ENCODE results near the gene ERGIC1. TPM values are rescaled to one million over a fixed set of nuclear protein-coding genes. Genes with fewer than 3 reads are reported as not detected.
"Not testable (repeated sequence)": the region's sequence is repeated elsewhere in the genome, so short reads cannot be mapped to it uniquely, and the experiment has no call there.

The ERGIC1 gene
- total RNA-seq, 2 experiments from 2014 or later = 43.4 to 45.0 TPM

DNA sequence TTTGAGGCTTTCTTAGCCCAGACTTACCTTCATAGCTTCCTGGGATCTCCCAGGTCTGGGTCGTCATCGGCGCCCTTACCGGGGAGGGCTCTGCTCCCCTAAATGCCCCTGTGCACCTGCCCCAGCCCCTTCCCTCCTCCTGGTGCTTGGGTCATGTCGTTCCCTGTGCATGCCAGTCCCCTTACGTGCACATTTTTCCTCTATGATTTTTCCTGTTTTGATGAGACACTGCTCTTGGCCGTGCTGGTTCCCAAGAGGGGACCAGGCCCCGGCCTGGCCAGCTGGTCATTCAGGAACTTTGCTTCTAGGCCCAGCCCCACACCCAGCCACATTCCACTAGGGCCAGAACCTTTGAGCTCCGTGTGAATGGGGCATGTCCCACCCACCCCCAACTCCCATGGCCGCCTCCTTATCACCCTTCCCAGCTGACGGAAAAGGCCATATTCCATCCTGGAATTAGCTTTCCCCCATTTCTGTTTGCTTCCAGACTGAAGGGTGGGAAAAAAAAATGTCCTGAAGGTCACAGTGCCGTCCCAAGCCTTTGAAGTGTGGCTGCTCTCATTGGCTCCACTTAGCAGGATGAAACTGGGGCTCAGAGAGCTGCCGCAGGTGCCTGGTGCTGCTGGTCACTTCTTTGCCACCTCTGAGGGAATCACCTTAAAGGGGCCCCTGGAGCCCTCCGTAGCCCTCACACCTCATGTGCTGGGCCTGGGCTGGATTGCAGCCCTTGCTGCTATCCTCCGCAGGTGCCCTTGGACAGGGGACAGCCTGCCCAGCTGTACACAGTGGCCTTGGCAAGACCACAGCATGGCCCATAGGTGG lies 25.1 kb downstream of the ERGIC1 start:
- Mint-ChIP-seq H3K9me3 (no peaks in the 10 kb centered on the region), H3K27me3 (no peaks in the 10 kb centered on the region), H3K4me3 (no peak overlapping the region), H3K36me3 (ENCODE audit: low read depth) (no peaks in the 10 kb centered on the region), H3K4me1 (peaks cover 15% of the 10 kb centered on the region), H3K27ac (no peak overlapping the region)
- CTCF ChIA-PET = interaction anchor here (0.6 to 2.3 kb wide), 4 partner anchors 9 to 91 kb away, joined by 3 to 9 read pairs (median 4); no protein-coding TSS in a partner anchor
- no peak for DNase-seq
- POLR2A ChIA-PET = no interaction called here

DNA sequence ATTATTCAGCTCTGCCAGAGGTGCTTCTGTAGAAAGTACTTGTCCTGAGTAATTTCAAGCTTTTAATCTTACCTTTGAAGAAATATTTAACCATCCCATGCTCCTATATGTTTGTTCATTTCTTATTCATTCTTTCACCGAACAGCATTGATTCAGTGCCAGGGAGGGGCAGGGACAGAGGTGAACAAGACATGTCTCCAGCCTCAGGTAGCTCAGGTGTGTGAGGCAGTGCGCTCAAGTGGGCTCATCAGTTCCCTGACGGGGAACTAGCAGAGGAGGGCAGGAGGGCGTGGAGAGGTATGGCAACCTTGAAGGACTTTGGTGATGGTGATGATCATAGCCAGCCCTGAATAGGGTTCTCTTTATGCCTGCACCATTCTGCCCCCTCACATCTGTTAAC lies 25.9 kb downstream of the ERGIC1 start:
- POLR2A ChIA-PET = no interaction called here

DNA sequence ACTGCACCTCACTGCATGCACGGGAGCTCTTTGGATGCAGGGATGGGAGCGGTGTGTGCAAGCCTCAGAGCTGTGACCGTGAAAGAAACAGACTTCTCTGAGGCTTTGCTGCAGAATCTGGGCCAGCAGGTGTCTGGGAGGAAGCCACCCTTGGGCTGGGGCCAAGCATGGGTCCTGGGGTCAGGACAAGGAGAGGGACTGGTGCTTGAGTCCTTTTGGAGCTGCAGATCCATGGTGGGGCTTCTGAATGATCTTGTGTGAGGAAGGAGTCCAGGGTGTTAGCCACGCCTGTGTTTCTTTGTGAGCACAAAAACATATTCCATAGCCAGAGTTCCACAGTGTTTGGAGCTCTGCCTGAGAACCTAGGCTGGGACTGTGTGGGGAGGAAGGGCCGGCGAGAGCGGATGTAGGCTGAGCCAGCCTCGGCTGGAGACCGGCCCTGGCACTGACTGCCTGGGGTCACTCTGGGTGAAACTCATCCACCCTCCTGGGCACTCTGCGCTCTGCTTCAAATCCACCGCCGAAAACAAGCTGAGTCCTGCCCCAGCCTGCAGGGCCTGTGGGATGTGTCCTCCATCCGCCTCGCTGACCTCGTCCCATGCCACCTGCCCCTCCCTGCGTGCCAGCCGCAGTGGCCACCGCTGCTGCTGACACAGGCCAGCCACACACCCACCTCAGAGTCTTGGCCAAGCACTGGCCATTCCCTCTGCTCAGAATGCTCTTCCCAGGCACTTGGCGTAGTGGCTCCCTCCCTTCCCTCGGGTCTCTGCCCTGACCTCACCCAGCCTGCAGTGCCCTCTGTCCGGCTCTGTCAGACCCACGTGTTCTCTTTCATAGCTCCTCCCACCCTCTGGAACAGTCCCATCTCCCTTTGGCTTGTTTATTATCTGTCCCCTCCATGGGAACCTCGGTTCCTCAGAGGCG lies 26.7 kb downstream of the ERGIC1 start:
- H3K4me1 Mint-ChIP-seq = peaks cover 8% of the 10 kb centered on the region
- H3K36me3 Mint-ChIP-seq (ENCODE audit: low read depth) = no peaks in the 10 kb centered on the region
- H3K27ac Mint-ChIP-seq = no peak overlapping the region
- ChIA-PET CTCF (interaction anchor here (0.9 to 2.3 kb wide), 2 partner anchors 12 to 24 kb away, joined by 3 to 9 read pairs; no protein-coding TSS in a partner anchor), POLR2A (no interaction called here)
- H3K9me3 Mint-ChIP-seq = no peaks in the 10 kb centered on the region
- no peak overlapping the region for H3K4me3 Mint-ChIP-seq
- H3K27me3 Mint-ChIP-seq = no peaks in the 10 kb centered on the region
- no peak for DNase-seq

More for the DNA sequence above, 25.9 kb downstream of the ERGIC1 start:
- Mint-ChIP-seq H3K27ac (no peak overlapping the region), H3K36me3 (ENCODE audit: low read depth) (no peaks in the 10 kb centered on the region), H3K9me3 (no peaks in the 10 kb centered on the region), H3K27me3 (no peaks in the 10 kb centered on the region), H3K4me3 (no peak overlapping the region), H3K4me1 (peaks cover 8% of the 10 kb centered on the region)
- CTCF ChIA-PET = interaction anchor here (0.6 to 2.3 kb wide), 3 partner anchors 9 to 90 kb away, joined by 3 to 9 read pairs (median 3); no protein-coding TSS in a partner anchor
- no peak for DNase-seq

DNA sequence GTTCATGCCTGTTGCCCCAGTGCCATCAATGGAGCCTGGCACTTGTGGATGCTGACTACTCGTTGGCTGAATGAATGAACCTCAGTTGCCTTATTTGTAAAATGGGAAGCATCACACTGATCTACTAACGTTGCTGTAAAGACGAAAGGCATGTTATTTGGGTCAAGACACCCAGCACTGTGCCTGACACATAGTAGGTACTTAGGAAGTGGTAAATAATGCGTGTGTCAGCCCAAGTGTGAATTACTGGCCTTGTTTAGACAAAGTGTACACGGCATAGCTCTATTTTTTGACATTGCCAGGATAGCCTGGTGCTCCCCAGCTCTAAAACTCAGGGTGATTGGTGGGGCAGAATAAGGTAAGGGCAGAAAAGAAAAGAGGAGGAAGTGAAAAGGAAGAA lies 27.4 kb downstream of the ERGIC1 start:
- Mint-ChIP-seq H3K4me1 (peaks cover 8% of the 10 kb centered on the region), H3K9me3 (no peaks in the 10 kb centered on the region), H3K27ac (no peak overlapping the region), H3K36me3 (ENCODE audit: low read depth) (no peaks in the 10 kb centered on the region), H3K4me3 (no peak overlapping the region), H3K27me3 (no peaks in the 10 kb centered on the region)
- DNase-seq = no peak
- POLR2A ChIA-PET = no interaction called here
- CTCF ChIA-PET = no interaction called here

DNA sequence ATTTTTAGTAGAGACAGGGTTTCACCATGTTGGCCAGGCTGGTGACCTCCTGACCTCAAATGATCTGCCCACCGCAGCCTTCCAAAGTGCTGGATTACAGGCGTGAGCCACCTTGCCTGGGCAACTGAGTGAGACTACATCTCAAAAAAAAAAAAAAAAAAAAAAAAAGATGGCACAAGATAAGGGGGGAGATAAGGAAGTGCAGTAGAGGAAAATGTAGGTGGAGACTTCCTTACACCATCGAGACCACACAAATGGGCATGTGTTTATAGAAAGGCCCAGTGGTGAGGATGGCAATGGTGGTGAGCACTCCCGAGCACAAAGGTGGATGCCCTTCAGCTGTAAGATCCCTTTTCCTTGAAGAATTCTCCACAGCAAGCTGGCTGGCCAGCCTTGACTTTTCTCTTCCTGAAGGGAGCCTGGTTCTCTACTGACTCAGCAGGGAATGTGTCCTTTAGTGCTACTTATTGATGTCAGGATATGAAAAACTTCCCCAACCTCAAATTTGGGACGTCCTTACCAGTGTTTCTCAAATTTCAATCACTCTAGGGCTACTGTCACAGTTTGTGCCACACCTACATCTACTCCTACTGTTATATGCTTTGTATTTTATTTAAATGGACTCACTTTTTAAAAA lies 28.2 kb downstream of the ERGIC1 start:
- Mint-ChIP-seq H3K4me3 (no peak overlapping the region), H3K36me3 (ENCODE audit: low read depth) (no peaks in the 10 kb centered on the region), H3K27ac (no peak overlapping the region), H3K9me3 (no peaks in the 10 kb centered on the region), H3K27me3 (no peaks in the 10 kb centered on the region), H3K4me1 (peaks cover 8% of the 10 kb centered on the region)
- ChIA-PET CTCF (interaction anchor here (0.5 to 0.7 kb wide), 2 partner anchors 10 to 97 kb away, joined by 3 to 4 read pairs; partner anchors contain the start of gene RPL26L1), POLR2A (no interaction called here)
- no peak for DNase-seq

DNA sequence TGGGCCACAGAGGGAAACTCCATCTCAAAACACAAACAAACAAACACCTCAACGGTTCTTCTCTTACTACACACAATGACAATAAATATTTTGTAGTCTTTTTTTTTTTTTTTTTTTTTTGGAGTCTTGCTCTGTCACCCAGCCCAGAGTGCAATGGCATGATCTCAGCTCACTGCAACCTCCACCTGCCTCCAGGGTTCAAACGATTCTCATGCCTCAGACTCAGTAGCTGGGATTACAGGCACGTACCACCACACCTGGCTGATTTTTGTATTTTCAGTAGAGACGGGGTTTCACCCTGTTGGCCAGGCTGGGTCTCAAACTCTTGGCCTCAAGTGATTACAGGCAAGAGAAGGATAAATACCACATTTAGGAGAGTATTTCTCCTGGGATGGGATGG lies 30.1 kb downstream of the ERGIC1 start:
- H3K36me3 Mint-ChIP-seq (ENCODE audit: low read depth); H3K27me3 Mint-ChIP-seq; H3K9me3 Mint-ChIP-seq; DNase-seq; H3K4me3 Mint-ChIP-seq; H3K27ac Mint-ChIP-seq; POLR2A ChIA-PET: not testable (repeated sequence)
- CTCF ChIA-PET = interaction anchor here (0.6 kb wide), 1 partner anchor 491 kb away, joined by 4 read pairs; no protein-coding TSS in a partner anchor
- peaks cover 18% of the 10 kb centered on the region for H3K4me1 Mint-ChIP-seq

DNA sequence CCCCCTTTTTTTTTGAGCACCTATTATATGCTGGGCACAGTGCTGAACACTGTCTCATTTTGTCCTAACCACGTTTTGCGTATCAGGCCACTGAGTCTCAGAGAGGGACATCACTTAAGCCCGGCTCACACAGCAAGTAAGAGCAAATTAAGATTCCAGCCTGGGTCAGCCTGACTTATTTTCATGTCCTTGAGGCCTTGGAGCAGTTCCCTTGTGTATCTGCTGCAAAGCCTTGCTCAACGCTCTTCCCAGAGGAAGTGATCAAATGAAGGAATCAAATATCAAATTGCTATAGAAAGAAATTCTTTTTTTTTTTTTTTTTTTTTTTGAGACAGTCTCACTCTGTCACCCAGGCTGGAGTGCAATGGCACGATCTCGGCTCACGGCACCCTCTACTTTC lies 30.7 kb downstream of the ERGIC1 start:
- Mint-ChIP-seq H3K27me3 (no peaks in the 10 kb centered on the region), H3K9me3 (no peaks in the 10 kb centered on the region), H3K4me1 (peaks cover 18% of the 10 kb centered on the region), H3K27ac (no peak overlapping the region), H3K4me3 (no peak overlapping the region), H3K36me3 (ENCODE audit: low read depth) (no peaks in the 10 kb centered on the region)
- DNase-seq = no peak
- POLR2A ChIA-PET = no interaction called here
- CTCF ChIA-PET = interaction anchor here (0.6 kb wide), 1 partner anchor 492 kb away, joined by 4 read pairs; no protein-coding TSS in a partner anchor

DNA sequence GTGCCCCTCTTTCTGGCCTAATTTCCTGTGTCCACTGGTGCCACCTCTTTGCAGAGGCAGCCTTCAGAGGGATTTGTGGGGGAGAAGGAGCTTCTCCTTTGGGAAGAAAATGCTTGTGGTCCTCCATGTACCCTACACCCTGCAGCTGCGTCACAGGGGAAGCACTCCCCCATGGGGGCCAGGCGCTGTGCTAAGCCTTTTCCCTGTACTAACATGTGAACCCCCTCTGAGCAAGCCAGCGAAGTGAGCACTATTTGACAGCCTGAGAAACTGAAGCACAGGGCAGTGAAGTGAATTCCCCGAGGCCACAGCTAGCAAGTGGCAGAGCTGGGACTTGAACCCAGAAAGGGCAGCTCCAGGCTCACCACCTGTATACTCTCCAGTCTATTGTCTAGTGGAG lies 32.3 kb downstream of the ERGIC1 start:
- Mint-ChIP-seq H3K9me3 (no peaks in the 10 kb centered on the region), H3K4me1 (peaks cover 16% of the 10 kb centered on the region), H3K27me3 (no peaks in the 10 kb centered on the region), H3K27ac (no peak overlapping the region), H3K36me3 (ENCODE audit: low read depth) (no peaks in the 10 kb centered on the region), H3K4me3 (no peak overlapping the region)
- no peak for DNase-seq
- ChIA-PET CTCF (interaction anchor here (0.6 kb wide), 1 partner anchor 71 kb away, joined by 4 read pairs; no protein-coding TSS in a partner anchor), POLR2A (no interaction called here)

DNA sequence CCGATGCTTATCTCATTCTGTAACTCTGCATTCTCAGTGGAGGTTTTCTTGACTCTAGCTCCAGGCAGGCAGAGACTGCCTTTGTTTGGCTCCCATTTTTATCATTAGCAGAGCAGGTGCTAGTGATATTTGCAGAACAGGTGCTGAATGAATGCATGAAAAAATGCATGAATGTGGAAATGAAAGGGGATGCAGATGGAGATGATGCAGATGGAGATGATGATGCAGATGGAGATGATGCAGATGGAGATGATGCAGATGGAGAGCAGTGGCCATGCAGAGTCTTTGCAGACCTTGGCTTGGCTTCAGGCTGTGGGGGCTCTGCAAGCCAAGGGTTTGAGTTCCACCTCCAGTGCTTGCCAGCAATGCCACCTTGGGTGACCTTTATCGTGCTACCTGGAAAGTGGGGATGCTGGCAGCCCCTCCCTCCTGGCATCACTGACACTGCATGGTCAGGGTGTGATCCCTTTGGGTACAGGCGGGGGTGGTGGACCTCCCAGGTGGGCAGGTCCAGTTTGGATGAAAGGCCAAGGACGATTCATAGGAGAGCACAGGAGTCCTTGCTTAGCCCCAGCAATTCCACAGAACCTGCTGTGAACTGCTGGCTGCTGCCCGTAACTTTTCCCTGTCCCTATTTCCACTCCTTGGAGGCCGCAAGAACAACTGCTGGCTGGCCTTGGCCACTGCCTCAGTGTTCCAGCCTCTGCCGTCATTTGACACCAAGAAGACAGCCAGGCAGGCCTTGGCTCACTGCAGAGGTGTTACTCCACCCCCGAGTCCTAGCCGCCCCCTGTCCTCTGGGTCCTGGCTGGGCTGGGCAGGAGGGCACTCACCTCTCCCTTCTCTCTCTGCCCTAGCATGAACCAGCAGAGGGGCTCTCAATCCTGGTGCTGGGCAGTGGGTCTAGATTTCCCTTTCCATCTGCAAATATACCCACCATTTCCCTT lies 33.0 kb downstream of the ERGIC1 start:
- CTCF ChIA-PET = interaction anchor here (0.6 kb wide), 1 partner anchor 72 kb away, joined by 4 read pairs; no protein-coding TSS in a partner anchor
- no peaks in the 10 kb centered on the region for H3K9me3 Mint-ChIP-seq
- H3K4me1 Mint-ChIP-seq = peaks cover 15% of the 10 kb centered on the region
- DNase-seq = no peak
- no peaks in the 10 kb centered on the region for H3K27me3 Mint-ChIP-seq
- H3K4me3 Mint-ChIP-seq = no peak overlapping the region
- POLR2A ChIA-PET = no interaction called here
- no peak overlapping the region for H3K27ac Mint-ChIP-seq
- no peaks in the 10 kb centered on the region for H3K36me3 Mint-ChIP-seq (ENCODE audit: low read depth)

DNA sequence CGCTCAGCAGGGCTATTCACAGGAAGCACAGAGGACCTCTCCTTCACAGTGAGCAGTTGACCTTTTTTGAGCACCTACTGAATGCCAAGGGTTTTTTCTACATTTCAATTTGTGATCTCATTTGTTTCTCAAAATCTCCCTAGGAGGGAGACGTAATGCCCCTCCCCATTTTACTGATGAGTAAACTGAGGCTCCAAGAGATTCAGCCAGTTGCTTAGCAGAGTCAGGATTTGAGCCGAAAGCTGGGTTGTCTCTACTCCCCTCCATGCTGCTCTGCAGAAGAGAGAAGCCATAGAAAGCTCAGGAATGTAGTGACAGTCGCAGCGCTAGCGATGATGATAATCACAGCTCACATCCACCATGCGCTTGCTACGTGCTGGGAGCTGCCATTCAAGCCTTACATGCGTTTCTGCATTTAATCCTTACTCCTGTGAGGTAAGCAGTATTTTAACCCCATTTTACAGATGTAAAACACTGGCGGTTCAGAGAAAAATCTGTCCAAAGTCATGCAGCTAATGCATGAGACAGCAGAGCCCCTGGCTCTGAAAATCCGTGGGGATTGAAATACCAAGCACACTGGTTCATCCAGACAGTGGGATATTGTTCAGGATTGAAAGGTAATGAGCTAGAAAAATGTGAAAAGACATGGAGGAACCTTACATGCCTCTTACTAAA lies 33.8 kb downstream of the ERGIC1 start:
- Mint-ChIP-seq H3K4me1 (peaks cover 9% of the 10 kb centered on the region), H3K9me3 (no peaks in the 10 kb centered on the region), H3K4me3 (no peak overlapping the region), H3K27me3 (no peaks in the 10 kb centered on the region), H3K36me3 (ENCODE audit: low read depth) (no peaks in the 10 kb centered on the region), H3K27ac (no peak overlapping the region)
- ChIA-PET CTCF (interaction anchor here (0.6 kb wide), 1 partner anchor 201 kb away, joined by 3 read pairs; no protein-coding TSS in a partner anchor), POLR2A (no interaction called here)
- no peak for DNase-seq

DNA sequence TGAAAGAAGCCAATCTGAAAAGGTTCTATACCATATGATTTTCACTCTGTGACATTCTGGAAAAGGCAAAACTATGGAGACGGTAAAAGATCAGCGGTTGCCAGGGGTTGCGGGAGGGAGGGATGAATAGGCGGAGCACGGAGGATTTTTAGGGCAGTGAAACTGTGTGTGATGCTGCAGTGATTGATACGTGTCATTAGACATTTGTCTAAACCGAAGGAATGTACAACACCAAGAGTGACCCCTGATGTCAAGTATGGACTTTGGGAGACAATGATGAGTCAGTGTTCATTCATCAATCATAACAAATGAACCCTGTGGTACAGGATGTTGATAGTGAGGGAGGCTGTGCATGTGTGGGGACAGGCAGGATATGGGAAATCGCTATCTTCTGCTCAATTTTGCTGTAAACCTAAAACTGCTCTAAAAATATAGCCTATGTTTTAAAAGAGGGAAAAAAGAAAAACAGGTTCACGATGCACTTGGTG lies 34.4 kb downstream of the ERGIC1 start:
- H3K4me3 Mint-ChIP-seq = no peak overlapping the region
- no peaks in the 10 kb centered on the region for H3K36me3 Mint-ChIP-seq (ENCODE audit: low read depth)
- no peak for DNase-seq
- H3K27me3 Mint-ChIP-seq = no peaks in the 10 kb centered on the region
- no peaks in the 10 kb centered on the region for H3K9me3 Mint-ChIP-seq
- no peak overlapping the region for H3K27ac Mint-ChIP-seq
- POLR2A ChIA-PET = no interaction called here
- CTCF ChIA-PET = interaction anchor here (0.6 kb wide), 1 partner anchor 201 kb away, joined by 3 read pairs; no protein-coding TSS in a partner anchor
- peaks cover 9% of the 10 kb centered on the region for H3K4me1 Mint-ChIP-seq
